ENCODE results near the gene CRY2. TPM values are rescaled to one million over a fixed set of nuclear protein-coding genes. Genes with fewer than 3 reads are reported as not detected.
"Not testable (repeated sequence)": the region's sequence is repeated elsewhere in the genome, so short reads cannot be mapped to it uniquely, and the experiment has no call there.

The CRY2 gene
- total and polyA plus RNA-seq, 8 donors = 26.6 to 42.3 (median 31.2) TPM

GRCh38 chr11:45905095-45905494 lies 57.8 kb downstream of the CRY2 start:
- peaks cover 0 to 19% of the 10 kb centered on the region in 2 donors for H3K27me3 ChIP-seq
- peaks cover 7 to 12% of the 10 kb centered on the region in 2 donors for H3K4me1 ChIP-seq
- H3K27ac ChIP-seq = no peak overlapping the region
- no peaks in the 10 kb centered on the region for H3K9me3 ChIP-seq
- H3K36me3 ChIP-seq = peaks cover 0 to 15% of the 10 kb centered on the region in 2 donors
- no peak overlapping the region for H3K4me3 ChIP-seq
- DNase-seq (peak in 1 of 4 donors; percentile 74), ATAC-seq (no peak)
- intact Hi-C loops (cut with DNase I) = no loop called here
- TF ChIP-seq, protein P1, sequence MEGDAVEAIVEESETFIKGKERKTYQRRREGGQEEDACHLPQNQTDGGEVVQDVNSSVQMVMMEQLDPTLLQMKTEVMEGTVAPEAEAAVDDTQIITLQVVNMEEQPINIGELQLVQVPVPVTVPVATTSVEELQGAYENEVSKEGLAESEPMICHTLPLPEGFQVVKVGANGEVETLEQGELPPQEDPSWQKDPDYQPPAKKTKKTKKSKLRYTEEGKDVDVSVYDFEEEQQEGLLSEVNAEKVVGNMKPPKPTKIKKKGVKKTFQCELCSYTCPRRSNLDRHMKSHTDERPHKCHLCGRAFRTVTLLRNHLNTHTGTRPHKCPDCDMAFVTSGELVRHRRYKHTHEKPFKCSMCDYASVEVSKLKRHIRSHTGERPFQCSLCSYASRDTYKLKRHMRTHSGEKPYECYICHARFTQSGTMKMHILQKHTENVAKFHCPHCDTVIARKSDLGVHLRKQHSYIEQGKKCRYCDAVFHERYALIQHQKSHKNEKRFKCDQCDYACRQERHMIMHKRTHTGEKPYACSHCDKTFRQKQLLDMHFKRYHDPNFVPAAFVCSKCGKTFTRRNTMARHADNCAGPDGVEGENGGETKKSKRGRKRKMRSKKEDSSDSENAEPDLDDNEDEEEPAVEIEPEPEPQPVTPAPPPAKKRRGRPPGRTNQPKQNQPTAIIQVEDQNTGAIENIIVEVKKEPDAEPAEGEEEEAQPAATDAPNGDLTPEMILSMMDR (IDR thresholded peaks at IDR 0.05) = no peak

GRCh38 chr11:45905576-45905975 lies 58.3 kb downstream of the CRY2 start:
- H3K4me1 ChIP-seq; H3K27ac ChIP-seq; intact Hi-C loops (cut with DNase I); H3K9me3 ChIP-seq; H3K4me3 ChIP-seq; ATAC-seq: not testable (repeated sequence)
- peaks cover 0 to 14% of the 10 kb centered on the region in 2 donors for H3K27me3 ChIP-seq
- DNase-seq = peak in 1 of 4 donors; percentile 69
- H3K36me3 ChIP-seq = peaks cover 0 to 19% of the 10 kb centered on the region in 2 donors

- DNase-seq = peak in 1 of 4 donors; percentile 60
Observed at GRCh38 chr11:45906096-45906682, 58.9 kb downstream of the CRY2 start.

GRCh38 chr11:45906965-45907611 lies 59.8 kb downstream of the CRY2 start, which contains the start of gene FREY1:
Gene FREY1, minus strand, starts transcription at chr11:45907271. Its CDS starts 26 bp downstream, at chr11:45907245.
- intact Hi-C loops (cut with DNase I) = no loop called here
- H3K4me1 ChIP-seq = no peaks in the 10 kb centered on the region
- no peaks in the 10 kb centered on the region for H3K27me3 ChIP-seq
- TF ChIP-seq, protein P1 (IDR thresholded peaks at IDR 0.05) = no peak
- ATAC-seq (peak; percentile 9), DNase-seq (peak in 1 of 4 donors; percentile 69)
- peaks cover 0 to 35% of the 10 kb centered on the region in 2 donors for H3K36me3 ChIP-seq
- no peak within 1 kb of the TSS for H3K27ac ChIP-seq
- H3K9me3 ChIP-seq = no peaks in the 10 kb centered on the region
- H3K4me3 ChIP-seq = no peak within 1 kb of the TSS

More at GRCh38 chr11:45906096-45906682, 58.9 kb downstream of the CRY2 start:
- H3K4me1 ChIP-seq = peaks cover 0 to 2% of the 10 kb centered on the region in 2 donors
- TF ChIP-seq, protein P1 (IDR thresholded peaks at IDR 0.05) = no peak
- H3K9me3 ChIP-seq = no peaks in the 10 kb centered on the region
- no peak for ATAC-seq
- H3K4me3 ChIP-seq = no peak overlapping the region
- intact Hi-C loops (cut with DNase I) = no loop called here
- peaks cover 0 to 26% of the 10 kb centered on the region in 2 donors for H3K36me3 ChIP-seq
- no peak overlapping the region for H3K27ac ChIP-seq
- H3K27me3 ChIP-seq = peaks cover 0 to 8% of the 10 kb centered on the region in 2 donors

GRCh38 chr11:45907911-45908370 lies 60.7 kb downstream of the CRY2 start:
- intact Hi-C loops (cut with DNase I) = no loop called here
- Histone ChIP-seq H3K27ac (no peak overlapping the region), H3K4me1 (no peaks in the 10 kb centered on the region), H3K9me3 (no peaks in the 10 kb centered on the region), H3K36me3 (peaks cover 0 to 43% of the 10 kb centered on the region in 2 donors), H3K4me3 (no peak overlapping the region), H3K27me3 (no peaks in the 10 kb centered on the region)
- ATAC-seq (no peak), DNase-seq (peak in 2 of 4 donors; percentile 36 to 65)
- TF ChIP-seq, protein P1 (IDR thresholded peaks at IDR 0.05) = no peak

Measured in left lung (tissue), 10 donors.